NCI-H2081 treated with DMSO at 0.1 percent for 48 hours (cell line): ENCODE measurements around the gene GMDS.
"Not testable (repeated sequence)": the region's sequence is repeated elsewhere in the genome, so short reads cannot be mapped to it uniquely, and the experiment has no call there.

ENCODE experiments used
- DNase-seq: peaks from one replicate; lab custom pipeline; 2025; lab: John Stamatoyannopoulos, UW

Gene GMDS

GRCh38 chr6:1708820-1709219 lies 536.6 kb downstream of the GMDS start:
- DNase-seq: no peak

DNA sequence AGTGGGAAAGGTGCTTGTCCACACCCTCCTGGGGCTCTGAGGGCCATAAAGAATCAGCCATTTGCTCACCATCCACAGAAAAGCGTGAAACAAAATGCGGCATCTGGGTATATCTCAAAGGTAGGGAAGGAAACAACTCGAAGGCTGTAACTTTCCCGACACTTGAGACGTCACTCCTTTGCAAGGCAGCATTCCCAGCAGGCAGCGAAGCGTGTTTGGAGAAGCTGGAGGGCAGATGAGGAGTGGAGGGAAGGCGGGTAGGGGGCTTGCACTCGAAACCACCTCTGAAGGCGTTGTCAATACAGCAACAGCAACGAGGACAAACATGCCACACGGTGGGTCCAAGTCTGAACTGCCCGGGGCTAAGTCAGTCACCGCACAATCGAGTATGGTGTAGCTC lies 537.3 kb downstream of the GMDS start:
- no peak for DNase-seq

DNA sequence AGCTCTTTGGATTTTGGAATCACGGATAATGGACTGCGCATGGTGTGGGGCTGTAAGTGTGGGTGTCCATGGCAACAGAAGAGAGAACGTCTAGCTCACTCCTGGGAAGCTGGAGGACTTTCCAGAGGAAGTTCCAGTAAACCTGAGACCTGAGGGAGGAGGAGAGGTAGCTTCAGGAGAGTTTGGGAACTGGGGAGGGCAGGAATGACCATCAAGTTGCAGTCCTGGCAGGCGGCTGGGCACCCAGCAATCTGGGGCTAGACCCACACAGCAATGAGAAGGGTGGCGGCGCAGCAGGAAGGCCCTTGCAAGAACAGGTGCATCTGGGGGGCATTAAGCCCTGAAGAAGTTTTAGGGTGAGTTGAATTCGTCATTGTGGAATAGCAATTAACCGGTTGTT lies 539.8 kb downstream of the GMDS start:
- no peak for DNase-seq

DNA sequence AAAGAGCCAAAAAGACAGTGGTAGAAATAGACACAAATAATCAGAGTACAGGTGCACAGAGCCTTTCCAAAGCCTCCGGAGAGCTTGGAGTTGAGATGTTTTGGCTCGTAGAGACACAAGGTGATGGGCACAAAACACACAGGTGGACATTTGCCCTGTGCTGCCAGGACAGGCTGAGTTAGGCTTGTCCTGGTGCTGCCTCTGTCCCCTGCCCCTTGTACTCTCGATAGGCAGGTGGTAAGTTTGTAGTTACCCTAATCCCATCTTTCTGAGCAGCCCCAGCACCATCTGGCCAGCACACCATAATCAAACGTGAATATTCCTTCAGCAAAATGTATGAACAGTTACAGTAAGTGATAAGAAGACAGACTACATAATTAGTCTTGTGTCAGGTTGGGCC lies 540.2 kb downstream of the GMDS start:
- DNase-seq: no peak

GRCh38 chr6:1704711-1705110 lies 540.7 kb downstream of the GMDS start:
- no peak for DNase-seq

DNA sequence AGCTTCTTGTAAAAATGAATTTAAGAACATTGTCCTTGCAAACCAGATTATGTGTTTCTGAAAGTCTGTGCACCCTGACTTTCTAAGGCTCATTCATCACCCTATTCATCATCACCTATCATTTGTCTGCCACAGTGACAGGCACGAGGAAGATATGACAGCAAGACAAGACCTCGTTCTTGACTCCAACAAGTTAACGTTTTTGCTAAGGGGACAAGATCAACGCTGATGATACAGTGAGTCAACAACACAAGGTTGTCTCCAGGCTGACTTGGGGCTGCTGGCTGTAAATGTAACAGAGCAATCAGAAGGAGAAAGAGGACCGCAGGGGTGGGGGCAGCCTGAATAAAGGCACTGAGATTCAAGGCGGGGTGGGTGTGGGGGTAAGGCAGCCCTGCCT lies 541.5 kb downstream of the GMDS start:
- DNase-seq: no peak

GRCh38 chr6:1703091-1703855 lies 542.1 kb downstream of the GMDS start:
- no peak for DNase-seq

GRCh38 chr6:1702580-1703051 lies 542.8 kb downstream of the GMDS start:
- no peak for DNase-seq

GRCh38 chr6:1701668-1702353 lies 543.6 kb downstream of the GMDS start:
- DNase-seq: no peak

- no peak for DNase-seq
These were observed 545.0 kb downstream of the GMDS start for GRCh38 chr6:1700278-1700967.

- DNase-seq: no peak
These were observed 546.9 kb downstream of the GMDS start for GRCh38 chr6:1698527-1698926.

DNA sequence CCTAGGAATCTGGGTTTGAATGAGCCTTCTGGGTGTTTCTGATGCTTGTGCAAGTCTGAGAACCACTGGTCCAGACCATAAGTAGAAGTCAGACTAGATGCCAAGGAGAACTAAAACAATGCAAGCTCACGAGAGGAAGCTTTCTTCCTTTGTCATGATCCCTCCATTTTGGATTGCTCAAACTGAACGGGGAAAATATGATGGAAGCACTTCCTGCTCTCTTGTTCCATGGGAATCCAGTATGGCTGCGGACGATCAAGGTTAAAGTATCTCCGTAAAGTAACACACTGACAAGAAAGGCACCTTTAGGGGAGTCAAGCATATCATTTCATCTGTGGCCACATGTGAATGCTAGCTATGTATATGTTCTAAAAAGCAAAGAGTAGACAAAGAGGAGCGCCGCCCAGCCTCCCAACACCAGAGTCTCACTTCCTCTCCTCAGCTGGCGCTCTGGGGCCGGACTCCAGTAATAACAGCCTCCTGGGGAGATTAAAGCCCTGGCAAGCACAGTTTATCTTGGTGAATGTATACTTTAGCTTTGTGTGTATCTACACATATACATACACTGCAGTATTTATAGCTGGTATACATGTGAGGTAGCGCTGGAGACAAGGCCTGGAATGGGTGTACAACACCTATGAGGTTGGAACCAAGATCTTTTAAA lies 547.6 kb downstream of the GMDS start:
- DNase-seq: no peak

DNA sequence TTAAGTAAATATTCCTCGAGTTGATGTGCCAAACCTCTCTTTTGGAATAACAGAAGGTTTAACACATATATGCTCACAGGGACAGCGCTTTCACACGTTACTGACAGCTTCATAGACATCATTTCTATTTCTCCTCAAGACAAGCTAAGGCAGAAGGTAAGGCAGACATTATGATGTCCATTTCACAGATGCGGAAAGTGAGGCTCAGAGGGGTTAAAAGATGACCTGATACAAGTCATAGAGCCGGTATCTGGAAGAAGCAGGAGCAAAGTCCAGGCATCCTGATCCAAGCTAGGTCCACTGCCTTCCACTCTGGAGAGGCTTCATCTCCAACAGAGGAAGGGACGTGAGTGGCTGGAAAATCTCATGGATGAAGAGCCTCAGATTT lies 548.9 kb downstream of the GMDS start:
- DNase-seq: no peak

DNA sequence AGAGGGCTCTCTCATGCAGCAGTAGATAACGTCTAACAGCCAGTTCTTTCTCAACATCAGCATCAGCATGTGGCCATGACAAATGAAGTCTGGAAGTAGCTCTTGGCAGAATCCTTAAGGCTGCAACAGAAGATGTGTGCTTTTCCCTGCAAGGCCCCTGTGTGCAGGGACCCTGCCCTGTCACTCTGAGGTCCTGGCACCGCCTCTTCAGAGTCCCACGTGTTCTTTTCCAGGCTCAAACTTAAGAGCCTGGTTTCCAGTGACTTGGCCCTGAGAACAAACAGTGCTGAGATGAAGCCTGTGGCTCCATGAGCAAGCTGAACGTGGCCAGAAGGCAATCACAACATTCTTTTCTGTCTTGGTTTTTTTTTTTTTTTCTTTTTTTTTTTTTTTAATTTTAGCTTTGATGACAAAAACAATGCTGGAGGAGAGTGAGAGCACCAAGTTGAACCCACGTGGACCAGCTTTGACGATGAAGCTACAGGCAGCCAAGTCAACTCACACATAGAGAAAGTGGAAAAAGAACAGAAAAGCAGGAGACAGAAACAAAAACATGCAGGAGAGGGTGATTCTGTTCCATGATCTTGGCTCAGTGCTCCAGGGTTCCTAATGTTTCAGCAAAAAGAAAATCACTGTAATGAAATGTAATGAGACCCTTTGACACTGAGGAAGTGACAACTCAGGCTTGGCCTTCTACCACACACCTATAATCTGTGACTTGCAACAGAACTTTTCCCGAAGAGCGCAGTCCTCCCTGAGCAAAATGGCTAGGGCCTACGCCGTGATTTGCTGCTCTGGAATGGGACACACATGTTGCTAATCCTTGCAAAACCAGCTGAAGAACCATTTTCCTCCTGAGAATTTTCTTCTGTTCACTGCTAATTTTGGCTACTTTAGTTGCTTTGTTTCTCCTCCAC lies 549.6 kb downstream of the GMDS start:
- DNase-seq: no peak

- not testable (repeated sequence) for DNase-seq
These were observed 553.6 kb downstream of the GMDS start for GRCh38 chr6:1691828-1692227.

DNA sequence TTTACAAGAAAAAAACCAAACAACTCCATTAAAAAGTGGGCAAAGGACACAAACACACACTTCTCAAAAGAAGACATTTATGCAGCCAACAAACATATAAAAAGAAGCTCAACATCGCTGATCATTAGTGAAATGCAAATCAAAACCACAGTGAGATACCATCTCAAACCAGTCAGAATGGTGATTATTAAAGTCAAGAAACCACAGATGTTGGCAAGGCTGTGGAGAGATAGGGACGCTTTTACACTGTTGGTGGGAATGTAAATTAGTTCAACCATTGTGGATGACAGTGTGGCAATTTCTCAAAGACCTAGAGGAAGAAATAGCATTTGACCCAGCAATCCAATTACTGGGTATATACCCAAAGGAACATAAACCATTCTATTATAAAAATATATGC lies 554.7 kb downstream of the GMDS start:
- not testable (repeated sequence) for DNase-seq

DNA sequence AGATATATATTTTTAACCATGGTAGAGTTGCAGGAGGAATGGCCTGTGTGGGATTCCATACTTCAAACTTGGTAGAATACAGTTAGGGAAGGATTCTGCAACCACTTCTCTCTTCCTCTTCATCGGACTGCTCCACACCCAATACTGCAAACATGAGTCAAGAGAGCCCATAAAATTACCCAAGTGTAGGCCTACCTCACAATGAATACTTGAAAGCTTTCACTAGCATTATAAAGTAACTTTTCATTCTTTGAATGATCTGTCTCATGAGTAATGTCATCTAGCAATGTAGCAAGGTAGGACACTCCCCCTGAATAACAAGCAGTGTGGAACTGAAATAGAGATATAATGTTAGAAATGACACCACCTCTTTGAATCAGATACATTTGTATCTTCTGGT lies 556.3 kb downstream of the GMDS start:
- no peak for DNase-seq

DNA sequence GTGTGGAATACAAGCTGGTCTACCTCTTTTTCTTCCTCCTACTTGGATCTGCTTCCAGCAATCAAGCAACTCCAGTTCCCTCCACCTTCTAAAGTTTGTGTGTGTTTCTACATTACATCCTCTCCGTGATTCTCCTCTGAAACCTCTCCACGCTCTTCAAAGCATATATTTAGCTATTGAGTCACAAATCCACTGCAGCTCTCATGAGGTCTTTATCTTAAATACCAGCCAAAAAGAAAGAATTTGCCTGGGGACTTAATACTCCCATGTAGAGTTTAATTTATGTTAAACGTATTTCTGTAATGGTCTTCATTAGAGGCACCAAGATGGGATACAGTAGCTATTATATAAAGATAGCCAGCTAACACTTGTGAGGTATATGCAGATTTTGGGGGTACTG lies 557.0 kb downstream of the GMDS start:
- DNase-seq: no peak

DNA sequence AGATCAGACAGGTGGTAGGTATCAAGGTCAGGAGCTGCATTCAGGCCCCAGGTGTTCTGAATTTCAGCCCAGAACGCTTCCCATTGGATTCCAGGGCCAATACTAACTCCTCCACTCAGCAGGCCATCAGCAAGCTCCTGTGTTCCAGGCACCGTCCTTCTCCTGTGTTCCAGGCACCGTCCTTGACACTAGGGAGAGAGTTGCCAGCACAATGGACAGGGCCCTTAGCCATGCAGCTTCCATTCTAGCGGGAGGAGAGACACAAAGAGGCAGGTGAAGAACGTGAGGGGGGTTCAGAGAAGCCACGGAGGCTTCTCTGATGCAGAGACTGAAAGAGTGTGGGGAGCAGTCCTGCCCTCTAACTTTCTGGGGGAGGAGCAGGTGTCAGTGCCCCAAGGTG lies 558.0 kb downstream of the GMDS start:
- no peak for DNase-seq

DNA sequence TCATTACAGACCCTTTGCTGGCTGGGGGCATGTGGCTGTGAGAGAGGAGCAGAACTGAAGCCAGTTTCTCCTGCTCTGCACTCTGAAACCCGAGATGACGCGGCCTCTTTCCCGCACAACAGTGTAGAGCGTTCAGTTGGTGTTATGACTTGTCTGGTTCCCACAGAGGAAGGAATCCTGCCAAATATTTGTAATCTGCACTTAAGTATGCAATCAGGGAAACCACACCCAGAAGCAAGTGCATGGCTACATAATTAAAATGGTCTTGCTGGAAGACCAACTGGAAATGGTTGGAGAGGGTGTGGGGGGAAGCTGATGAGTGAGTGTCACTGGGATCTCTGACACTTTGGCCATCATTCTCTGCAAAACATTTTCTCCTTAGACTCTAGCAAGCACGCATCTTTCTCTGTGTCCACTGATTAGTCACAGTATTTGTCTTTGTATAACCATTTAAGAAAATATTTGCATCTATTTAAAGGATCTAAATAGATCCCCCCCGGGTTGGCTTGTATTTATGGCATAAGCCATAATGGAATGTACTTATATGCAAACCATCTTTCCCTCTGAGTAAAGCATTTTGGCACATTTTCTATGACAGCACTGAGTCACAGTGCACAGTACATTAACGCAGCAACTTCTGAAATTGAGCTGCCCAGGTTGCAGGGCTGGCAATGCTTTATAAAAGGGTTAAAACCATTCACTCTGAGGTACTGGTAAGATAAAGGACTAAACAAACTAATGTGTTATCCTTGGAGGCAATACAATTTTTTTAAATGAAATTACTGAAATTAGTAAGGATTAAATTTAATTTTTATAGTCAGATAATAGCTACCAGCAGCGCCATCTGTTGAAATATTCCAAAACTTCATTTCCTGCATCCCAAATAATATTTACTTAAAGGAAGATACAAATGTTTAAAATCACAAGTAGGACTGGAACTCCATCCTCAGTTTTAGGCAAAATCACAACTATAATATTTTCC lies 559.0 kb downstream of the GMDS start:
- DNase-seq: peak; percentile 14
